ENCODE data around the gene P4HA2. TPM values are rescaled to one million over a fixed set of nuclear protein-coding genes. Genes with fewer than 3 reads are reported as not detected.

The P4HA2 gene
- total and polyA plus RNA-seq, 2 of the 8 experiments (the other 6 are each of a cell fraction or from before 2014, with no cell fraction given), result 7.4 to 9.3 TPM

- TF ChIP-seq YY1 (IDR thresholded peaks at IDR 0.05; ENCODE audit: low read depth, low read length), result no peak
- no peak for TF ChIP-seq CTCF (IDR thresholded peaks at IDR 0.05; ENCODE audit: control extremely low read depth in 1 of 3, insufficient read depth in 1 of 3, low read depth in 1 of 3, low read length in 3 of 3)
- no peak for TF ChIP-seq TAF7 (optimal IDR thresholded peaks at IDR 0.05; ENCODE audit: borderline replicate concordance, low read depth, low read length)
- TF ChIP-seq, protein P1, sequence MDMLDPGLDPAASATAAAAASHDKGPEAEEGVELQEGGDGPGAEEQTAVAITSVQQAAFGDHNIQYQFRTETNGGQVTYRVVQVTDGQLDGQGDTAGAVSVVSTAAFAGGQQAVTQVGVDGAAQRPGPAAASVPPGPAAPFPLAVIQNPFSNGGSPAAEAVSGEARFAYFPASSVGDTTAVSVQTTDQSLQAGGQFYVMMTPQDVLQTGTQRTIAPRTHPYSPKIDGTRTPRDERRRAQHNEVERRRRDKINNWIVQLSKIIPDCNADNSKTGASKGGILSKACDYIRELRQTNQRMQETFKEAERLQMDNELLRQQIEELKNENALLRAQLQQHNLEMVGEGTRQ (IDR thresholded peaks at IDR 0.05; ENCODE audit: low read length), result no peak
- no peak for TF ChIP-seq SAP30 (IDR thresholded peaks at IDR 0.05; ENCODE audit: insufficient read depth, insufficient replicate concordance, low read length)
- TF ChIP-seq NRF1 (IDR thresholded peaks at IDR 0.05; ENCODE audit: low read depth, low read length), result no peak
These were observed 8.2 kb downstream of the P4HA2 start (continued) for GRCh38 chr5:132219289-132219970.

Measured in H1 (cell line).